K562 (cell line): ENCODE results near the gene PPP2R2D. TPM values are rescaled to one million over a fixed set of nuclear protein-coding genes. Genes with fewer than 3 reads are reported as not detected.

Source experiments
- ATF4 ChIP-seq: fragments of 450-650 bp; formaldehyde crosslinking; IDR thresholded peaks from 2 replicates; pipeline ENCODE4 v1.4.0; 2022; ENCODE audit warnings: mild to moderate bottlenecking, moderate library complexity
- CUX1 ChIP-seq: fragments of 200-800 bp; sonication (Bioruptor generic); IDR thresholded peaks from 2 replicates; pipeline ENCODE4 v1.6.1; 2016; ENCODE audit warnings: missing genetic modification characterization, missing compliant biosample characterization
- DNMT1 ChIP-seq: fragments of 450-650 bp; IDR thresholded peaks from 2 replicates; pipeline ENCODE4 v1.6.1; 2016; ENCODE audit warnings: antibody characterized with exemption, mild to moderate bottlenecking
- ELK1 ChIP-seq: sonication (generic); formaldehyde crosslinking; IDR thresholded peaks from 2 replicates; pipeline ENCODE4 v1.8.1; 2022; ENCODE audit warnings: missing genetic modification reagents
- MTA1 ChIP-seq: fragments of 450-650 bp; IDR thresholded peaks from 2 replicates; pipeline ENCODE4 v1.6.1; 2017; ENCODE audit warnings: borderline replicate concordance
- PHF21A ChIP-seq: fragments of 450-650 bp; IDR thresholded peaks from 2 replicates; pipeline ENCODE4 v1.6.1; 2017; ENCODE audit warnings: low read depth, borderline replicate concordance
- RNF219 ChIP-seq: fragments of 250-450 bp; sonication (Bioruptor Pico); IDR thresholded peaks from 2 replicates; pipeline ENCODE4 v1.5.0; 2022; ENCODE audit warnings: mild to moderate bottlenecking
- ZNF263 ChIP-seq: sonication (generic); formaldehyde crosslinking; IDR thresholded peaks from 2 replicates; pipeline ENCODE4 v1.8.0; 2022; ENCODE audit warnings: mild to moderate bottlenecking, missing genetic modification reagents, borderline replicate concordance
- ZNF77 ChIP-seq: fragments of 250-450 bp; sonication (Bioruptor Pico); IDR thresholded peaks from 2 replicates; pipeline ENCODE4 v1.5.0; 2020
- polyA plus RNA-seq, 8 experiments: library from polyadenylated mRNA; depleted of rRNA in 4 of 8; stranded (reverse) in 5 of 8; unstranded in 3 of 8; fragments of >200 nt; fragmentation: Nextera tagmentation in 2 of 8; fragmentation: Illumina TruSeq in 1 of 8; extraction: Ambion mirVana in 2 of 8; extraction: Trizol in 1 of 8; gene quantifications; 2 replicates each; pipeline versions ENCODE4 v1.2.1 to v1.2.3, GENCODE V29; 2011 to 2014; ENCODE audit warnings: inconsistent platforms in 1 of 8, missing spikeins in 1 of 8
- total RNA-seq, 7 experiments: library from RNA; depleted of rRNA in 6 of 7; stranded (reverse); fragments of >200 nt in 6 of 7; fragmentation: Illumina TruSeq in 2 of 7; extraction: Trizol in 2 of 7; gene quantifications; 2 replicates each; pipeline versions ENCODE4 v1.2.1 to v1.2.3, GENCODE V29; 2011 to 2021; ENCODE audit warnings: low replicate concordance in 1 of 7
- TF ChIP-seq, protein P1 (sequence below): fragments of 200-400 bp; formaldehyde crosslinking; IDR thresholded peaks from 2 replicates; pipeline ENCODE4 v1.6.1; 2017; ENCODE audit warnings: mild to moderate bottlenecking, low read depth, low read length, moderate library complexity
- TF ChIP-seq, protein P2 (sequence below): fragments of 450-650 bp; IDR thresholded peaks from 2 replicates; pipeline ENCODE4 v1.6.1; 2017; ENCODE audit warnings: mild to moderate bottlenecking, moderate library complexity

Gene PPP2R2D
- total and polyA plus RNA-seq, 9 of the 15 experiments (the other 6 are each of a cell fraction or from before 2014, with no cell fraction given), result 1.9 to 37.0 (median 26.8) TPM

GRCh38 chr10:131979821-131980270, 79.0 kb downstream of the PPP2R2D start (continued):
- TF ChIP-seq ATF4 (CRISPR knock-in tag) (no peak), PHF21A (no peak), DNMT1 (no peak), ZNF263 (no peak), CUX1 (CRISPR knock-in tag) (no peak), ZNF77 (no peak), ELK1 (CRISPR knock-in tag) (no peak), MTA1 (no peak), RNF219 (CRISPR knock-in tag) (no peak)
- TF ChIP-seq, protein P1, sequence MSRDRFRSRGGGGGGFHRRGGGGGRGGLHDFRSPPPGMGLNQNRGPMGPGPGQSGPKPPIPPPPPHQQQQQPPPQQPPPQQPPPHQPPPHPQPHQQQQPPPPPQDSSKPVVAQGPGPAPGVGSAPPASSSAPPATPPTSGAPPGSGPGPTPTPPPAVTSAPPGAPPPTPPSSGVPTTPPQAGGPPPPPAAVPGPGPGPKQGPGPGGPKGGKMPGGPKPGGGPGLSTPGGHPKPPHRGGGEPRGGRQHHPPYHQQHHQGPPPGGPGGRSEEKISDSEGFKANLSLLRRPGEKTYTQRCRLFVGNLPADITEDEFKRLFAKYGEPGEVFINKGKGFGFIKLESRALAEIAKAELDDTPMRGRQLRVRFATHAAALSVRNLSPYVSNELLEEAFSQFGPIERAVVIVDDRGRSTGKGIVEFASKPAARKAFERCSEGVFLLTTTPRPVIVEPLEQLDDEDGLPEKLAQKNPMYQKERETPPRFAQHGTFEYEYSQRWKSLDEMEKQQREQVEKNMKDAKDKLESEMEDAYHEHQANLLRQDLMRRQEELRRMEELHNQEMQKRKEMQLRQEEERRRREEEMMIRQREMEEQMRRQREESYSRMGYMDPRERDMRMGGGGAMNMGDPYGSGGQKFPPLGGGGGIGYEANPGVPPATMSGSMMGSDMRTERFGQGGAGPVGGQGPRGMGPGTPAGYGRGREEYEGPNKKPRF, result no peak
- TF ChIP-seq, protein P2, sequence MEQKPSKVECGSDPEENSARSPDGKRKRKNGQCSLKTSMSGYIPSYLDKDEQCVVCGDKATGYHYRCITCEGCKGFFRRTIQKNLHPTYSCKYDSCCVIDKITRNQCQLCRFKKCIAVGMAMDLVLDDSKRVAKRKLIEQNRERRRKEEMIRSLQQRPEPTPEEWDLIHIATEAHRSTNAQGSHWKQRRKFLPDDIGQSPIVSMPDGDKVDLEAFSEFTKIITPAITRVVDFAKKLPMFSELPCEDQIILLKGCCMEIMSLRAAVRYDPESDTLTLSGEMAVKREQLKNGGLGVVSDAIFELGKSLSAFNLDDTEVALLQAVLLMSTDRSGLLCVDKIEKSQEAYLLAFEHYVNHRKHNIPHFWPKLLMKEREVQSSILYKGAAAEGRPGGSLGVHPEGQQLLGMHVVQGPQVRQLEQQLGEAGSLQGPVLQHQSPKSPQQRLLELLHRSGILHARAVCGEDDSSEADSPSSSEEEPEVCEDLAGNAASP, result no peak
